GM13977 (cell line): ENCODE results near the gene LRMDA.

Experiments used
- DNase-seq: peaks from one replicate; pipeline ENCODE4 v3.0.0; 2012; ENCODE audit warnings: low spot score
- CTCF ChIP-seq: IDR thresholded peaks from 2 replicates; pipeline ENCODE4 v1.5.1; 2012; ENCODE audit warnings: mild to moderate bottlenecking, control low read depth; ENCODE audit not compliant: insufficient read depth; ENCODE audit errors: extremely low read depth, missing control alignments
- in situ Hi-C: fragments of 300-500 bp; cut with MboI; formaldehyde crosslinking; loops from one replicate; pipeline ENCODE4 v1.12.0; 2022; ENCODE audit warnings: low sequenced_read_pairs, low pct_unique_long_range_greater_than_20kb, mixed read lengths, inconsistent platforms; ENCODE audit not compliant: unreplicated experiment

The LRMDA gene

GRCh38 chr10:75527542-75527941, 96.1 kb downstream of the LRMDA start:
- in situ Hi-C loops = no loop called here
- DNase-seq = no peak
- no peak for TF ChIP-seq CTCF

- DNase-seq = no peak
- TF ChIP-seq CTCF = no peak
- in situ Hi-C loops = no loop called here
Measured at GRCh38 chr10:75528392-75528791, 97.0 kb downstream of the LRMDA start.

- in situ Hi-C loops = no loop called here
- DNase-seq = no peak
- no peak for TF ChIP-seq CTCF
Measured at GRCh38 chr10:75530299-75530698, 98.9 kb downstream of the LRMDA start.

GRCh38 chr10:75531571-75532031, 100.2 kb downstream of the LRMDA start:
- in situ Hi-C loops = no loop called here
- no peak for DNase-seq
- TF ChIP-seq CTCF = no peak

GRCh38 chr10:75532253-75532924, 101.0 kb downstream of the LRMDA start:
- in situ Hi-C loops = no loop called here
- no peak for DNase-seq
- no peak for TF ChIP-seq CTCF

- in situ Hi-C loops = no loop called here
Measured at GRCh38 chr10:75538144-75538543, 106.7 kb downstream of the LRMDA start.

More at GRCh38 chr10:75538144-75538543, 106.7 kb downstream of the LRMDA start:
- DNase-seq = no peak
- no peak for TF ChIP-seq CTCF
